ENCODE results near the gene IQSEC1.

The IQSEC1 gene

GRCh38 chr3:12986031-12986430 lies 87.2 kb downstream of the IQSEC1 start:
- no peak for DNase-seq (ENCODE audit: low read depth in 2 of 2)

GRCh38 chr3:12985148-12985547 lies 88.1 kb downstream of the IQSEC1 start:
- DNase-seq (ENCODE audit: low read depth in 2 of 2), result no peak

DNA sequence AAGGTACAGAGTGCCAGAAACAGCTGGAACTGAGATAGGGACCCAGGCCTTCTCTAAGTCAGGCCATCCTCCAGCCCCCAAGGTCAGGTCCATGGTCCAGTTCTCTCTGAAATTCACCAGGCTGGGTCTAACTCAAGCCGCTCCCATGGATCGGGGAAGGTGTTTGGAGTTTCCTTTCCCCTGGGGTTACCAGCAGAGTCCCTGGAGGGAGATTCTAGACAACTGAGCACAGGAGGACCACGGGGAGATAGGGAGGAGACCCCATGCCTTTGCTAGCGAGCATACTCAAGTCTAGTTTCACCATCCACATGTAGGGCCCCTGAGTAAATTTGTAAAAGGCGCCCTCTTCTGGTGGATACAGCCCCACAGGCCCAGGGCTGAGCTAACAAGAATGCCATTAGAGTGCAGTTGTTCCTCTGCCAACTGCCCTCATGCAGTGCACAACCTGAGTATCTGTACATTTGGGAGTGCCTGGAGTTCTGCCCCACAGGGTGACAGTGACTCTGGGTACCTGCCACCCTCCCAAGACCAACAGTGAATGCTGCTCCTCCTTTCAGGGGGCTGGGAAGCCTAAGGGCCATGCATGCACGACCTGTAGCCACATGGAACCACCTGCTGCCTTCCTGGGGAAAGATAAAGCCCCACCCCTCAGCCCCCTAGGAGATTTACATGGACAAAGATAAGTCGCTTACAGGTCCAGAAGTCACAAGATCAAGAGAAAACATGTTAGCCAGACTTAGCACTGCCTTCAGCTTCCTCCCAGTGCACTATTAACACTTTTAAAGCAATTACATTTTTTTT lies 89.0 kb downstream of the IQSEC1 start:
- DNase-seq (ENCODE audit: low read depth in 2 of 2), result peak in 1 of 2 experiments; percentile 36

GRCh38 chr3:12983319-12983718 lies 89.9 kb downstream of the IQSEC1 start:
- no peak for DNase-seq (ENCODE audit: low read depth in 2 of 2)

GRCh38 chr3:12982619-12983101 lies 90.6 kb downstream of the IQSEC1 start:
- DNase-seq (ENCODE audit: low read depth in 2 of 2), result no peak

DNA sequence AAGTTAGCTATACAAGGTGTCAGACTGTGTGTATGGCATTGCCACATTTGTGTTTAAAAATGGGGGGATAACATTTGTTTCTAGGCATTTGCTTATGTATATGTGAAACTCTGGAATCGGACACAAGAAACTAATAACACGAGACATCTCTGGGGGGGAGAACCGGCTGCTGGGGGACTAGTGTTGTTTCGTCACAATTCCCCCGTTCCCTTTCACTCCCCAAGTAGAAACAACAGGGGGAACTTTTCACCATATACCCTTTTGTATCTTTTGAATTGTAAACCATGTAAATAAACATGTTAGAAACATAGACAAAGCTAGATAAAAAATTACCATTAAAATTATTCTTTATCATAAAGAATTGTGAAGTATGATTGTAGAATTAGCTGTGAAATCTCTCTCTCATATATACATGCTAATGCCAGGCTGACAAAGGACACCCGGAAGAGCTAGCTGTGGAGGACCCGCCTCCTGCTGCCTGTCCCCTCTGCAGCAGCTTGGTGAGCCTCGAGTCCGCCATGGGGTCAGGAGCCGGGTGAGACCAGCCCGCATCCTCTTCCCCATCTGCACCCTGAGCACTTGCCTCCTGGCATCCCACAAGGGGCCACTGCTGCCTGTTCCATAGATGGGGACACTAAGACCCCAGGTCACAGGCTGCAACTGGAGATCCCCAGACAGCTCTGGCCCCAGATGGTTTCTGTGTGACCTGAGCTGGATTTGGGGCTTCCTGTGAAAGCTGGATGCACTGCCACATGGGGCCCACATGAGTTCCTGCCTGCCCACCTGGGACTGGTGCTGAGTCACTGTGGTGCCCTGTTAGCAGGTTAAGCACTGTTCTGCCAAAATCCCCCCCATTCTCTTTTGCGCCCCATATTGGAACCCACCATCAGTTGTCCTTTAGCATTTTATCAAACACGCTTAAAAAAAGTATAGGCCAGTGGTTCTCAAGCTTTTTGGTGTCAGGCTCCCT lies 91.6 kb downstream of the IQSEC1 start:
- no peak for DNase-seq (ENCODE audit: low read depth in 2 of 2)

DNA sequence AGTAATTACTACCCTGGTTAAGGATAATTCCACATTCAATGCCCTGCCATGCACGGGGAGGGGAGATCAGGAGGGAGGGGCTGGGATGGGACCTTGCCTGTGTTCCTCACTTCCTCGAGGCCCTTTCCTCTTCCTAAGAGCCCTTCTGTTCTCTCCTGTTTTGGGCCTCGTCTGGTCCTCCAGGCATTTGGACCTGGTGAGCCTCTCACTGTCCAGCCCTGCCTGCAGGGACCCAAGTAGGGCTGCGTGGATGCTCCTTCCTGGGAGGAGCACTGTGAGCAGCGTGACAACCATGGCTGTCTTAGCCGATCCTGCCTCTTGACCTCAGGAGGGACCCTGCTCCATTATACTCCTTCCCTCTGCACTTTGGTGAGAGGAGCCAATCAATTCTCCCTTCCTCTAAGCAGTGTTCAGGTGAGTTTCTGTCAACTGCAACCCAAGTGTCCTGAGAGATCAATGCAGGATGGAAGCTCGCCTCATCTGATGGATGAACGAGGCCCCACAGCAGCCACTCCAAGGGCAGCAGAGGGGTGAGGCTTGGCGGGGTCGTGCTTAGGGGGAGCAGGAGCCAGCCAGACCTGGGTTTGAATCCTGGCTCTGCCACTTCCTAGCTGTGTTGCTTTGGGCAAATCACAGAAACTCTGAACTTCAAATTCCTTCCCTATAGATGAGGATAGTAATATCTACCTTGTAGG lies 92.5 kb downstream of the IQSEC1 start:
- DNase-seq (ENCODE audit: low read depth in 2 of 2), result no peak

GRCh38 chr3:12979947-12980487 lies 93.2 kb downstream of the IQSEC1 start:
- no peak for DNase-seq (ENCODE audit: low read depth in 2 of 2)

DNA sequence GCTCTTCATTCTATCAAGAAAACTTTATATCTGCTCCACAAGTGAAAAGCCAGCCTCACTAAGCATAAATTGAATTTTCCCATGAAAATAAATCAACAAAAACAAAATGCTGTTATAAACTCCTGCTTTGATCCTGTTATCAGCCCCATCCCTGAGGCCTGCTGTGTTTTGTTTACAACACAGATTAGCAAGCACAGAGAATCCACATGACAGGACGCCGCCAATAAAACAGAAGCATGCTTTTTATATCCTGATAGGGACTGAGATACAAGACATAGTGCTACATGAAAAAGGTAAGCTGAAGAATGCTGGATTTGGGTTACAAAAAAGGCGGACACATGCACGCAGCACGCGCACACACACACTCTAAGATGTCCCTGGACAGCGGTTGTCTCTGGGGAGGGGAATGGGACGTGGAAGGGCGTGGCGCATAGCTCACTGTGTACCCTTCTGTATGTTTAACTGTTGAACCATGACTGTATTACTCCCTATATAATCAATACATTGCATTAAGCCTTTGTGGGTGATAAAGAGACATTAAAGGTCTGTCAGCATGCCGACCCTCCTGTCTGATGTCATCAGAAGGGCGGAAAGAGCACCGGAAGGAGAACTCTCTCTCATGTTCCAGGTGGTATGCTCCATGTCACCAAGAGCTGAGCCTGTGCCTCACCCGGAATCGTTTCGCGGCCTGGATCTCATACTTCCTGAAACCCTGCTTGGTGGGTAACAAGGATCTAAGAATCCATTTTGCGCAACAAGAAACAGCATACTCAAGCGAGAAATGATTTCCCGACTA lies 93.9 kb downstream of the IQSEC1 start:
- DNase-seq (ENCODE audit: low read depth in 2 of 2), result no peak

DNA sequence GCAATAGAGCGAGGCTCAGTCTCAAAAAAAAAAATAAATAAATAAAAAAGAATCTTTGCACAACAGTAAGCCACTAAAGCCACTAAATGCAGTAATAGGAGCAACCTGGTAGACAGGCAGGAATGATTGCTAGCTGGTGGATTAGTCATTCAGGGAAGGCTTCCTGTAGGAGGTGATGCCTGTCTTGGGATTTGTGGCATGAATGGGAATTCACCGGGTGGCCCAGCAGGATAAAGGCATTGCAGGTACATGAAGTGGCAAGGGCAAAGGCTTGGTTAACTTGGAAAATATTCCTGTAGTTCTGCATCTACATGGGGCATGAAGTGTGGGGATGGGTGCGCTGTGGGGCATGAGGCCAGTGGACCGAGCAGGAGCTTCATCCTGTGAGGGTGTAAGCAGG lies 94.5 kb downstream of the IQSEC1 start:
- no peak for DNase-seq (ENCODE audit: low read depth in 2 of 2)

DNA sequence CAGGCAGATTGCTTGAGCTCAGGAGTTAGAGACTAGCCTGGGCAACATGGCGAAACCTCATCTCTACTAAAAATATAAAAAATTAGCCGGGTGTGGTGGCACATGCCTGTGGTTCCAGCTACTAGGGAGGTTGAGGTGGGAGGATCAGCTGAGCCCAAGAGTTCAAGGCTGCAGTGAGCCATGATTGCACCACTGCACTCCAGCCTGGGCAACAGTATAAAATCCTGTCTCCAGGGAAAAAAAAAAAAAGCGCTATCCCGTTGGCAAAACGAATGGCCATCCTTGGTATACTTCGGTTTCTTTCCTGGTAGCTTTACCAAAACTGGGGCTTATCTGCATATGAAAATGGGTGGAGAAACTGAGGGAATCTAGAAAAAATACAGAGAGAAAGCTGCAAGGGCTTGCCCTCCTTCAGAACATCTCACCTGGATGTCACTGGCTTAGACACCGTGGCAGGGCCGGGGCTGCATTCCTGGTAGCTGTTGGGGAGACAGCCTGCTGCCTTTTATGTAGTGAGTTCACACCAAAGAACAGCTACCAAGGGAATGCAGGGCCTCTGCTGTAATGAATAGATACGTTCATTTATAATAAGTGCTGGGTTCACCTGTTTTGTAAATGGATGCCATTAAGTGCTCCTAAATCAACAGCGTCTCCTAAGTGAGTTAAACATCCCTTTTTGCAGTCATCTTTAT lies 96.0 kb downstream of the IQSEC1 start:
- no peak for DNase-seq (ENCODE audit: low read depth in 2 of 2)

DNA sequence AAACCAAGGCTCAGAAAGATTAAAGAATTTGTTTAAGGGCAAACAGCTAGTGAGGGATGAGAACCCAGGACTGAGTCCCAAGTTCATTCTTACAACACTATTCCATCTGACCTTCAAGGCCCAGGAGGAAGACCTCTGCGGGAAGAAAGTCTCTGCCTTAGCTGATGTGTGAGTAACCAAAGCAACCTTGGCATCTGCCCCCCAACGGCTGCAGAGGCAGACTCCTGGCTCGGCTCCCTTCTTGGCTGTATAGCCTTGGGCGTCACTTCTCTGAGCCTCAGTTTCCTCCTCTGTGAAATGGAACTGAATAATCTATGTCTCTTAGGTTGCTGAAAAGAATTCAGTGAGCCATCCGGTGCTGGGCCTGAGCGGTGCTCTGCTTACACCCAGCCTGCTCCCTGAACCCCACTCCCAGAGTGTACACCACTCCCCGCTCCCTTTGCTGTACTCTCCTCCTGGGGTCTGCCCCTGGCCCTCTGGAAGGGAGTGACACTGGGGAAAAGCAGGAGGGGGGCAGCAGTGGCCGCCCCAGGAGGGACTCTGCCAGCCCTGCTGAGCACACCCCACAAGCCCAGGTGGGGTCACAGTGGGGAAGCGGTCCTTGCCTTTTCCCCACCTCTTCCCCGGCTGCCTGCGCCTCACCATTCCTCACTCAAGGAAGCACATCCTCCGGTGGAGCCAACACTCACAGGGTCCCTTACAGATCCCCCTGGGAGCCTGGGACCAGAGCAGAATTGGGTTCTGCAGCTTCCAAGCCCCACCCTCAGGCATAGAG lies 97.3 kb downstream of the IQSEC1 start:
- DNase-seq (ENCODE audit: low read depth in 2 of 2), result no peak

- DNase-seq (ENCODE audit: low read depth in 2 of 2), result no peak
Observed at GRCh38 chr3:12974819-12975218, 98.4 kb downstream of the IQSEC1 start.

DNA sequence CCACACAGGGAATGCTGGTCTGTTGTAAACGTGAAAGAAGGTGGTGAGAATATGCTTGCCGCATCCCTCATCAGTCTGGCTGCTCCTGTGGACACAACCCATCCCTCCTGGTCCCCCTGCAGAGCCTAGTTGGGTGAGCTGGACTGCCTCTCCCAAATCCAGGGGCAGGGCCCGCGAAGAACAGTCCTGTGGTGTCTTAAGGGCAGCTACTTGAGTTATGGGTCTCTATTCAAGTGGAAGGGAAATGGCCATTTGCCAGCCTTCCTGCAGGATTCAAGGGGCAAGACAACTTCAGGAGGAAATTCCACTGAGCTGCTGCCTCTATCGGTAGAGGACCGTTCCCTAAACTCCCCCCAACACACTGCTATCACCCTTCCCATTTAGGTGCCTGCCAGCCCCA lies 98.9 kb downstream of the IQSEC1 start:
- DNase-seq (ENCODE audit: low read depth in 2 of 2), result no peak

- DNase-seq (ENCODE audit: low read depth in 2 of 2), result no peak
Observed at GRCh38 chr3:12973827-12974226, 99.4 kb downstream of the IQSEC1 start.

GRCh38 chr3:12972781-12973702 lies 100.2 kb downstream of the IQSEC1 start:
- DNase-seq (ENCODE audit: low read depth in 2 of 2), result no peak

- DNase-seq (ENCODE audit: low read depth in 2 of 2), result no peak
Observed at GRCh38 chr3:12972043-12972442, 101.2 kb downstream of the IQSEC1 start.

DNA sequence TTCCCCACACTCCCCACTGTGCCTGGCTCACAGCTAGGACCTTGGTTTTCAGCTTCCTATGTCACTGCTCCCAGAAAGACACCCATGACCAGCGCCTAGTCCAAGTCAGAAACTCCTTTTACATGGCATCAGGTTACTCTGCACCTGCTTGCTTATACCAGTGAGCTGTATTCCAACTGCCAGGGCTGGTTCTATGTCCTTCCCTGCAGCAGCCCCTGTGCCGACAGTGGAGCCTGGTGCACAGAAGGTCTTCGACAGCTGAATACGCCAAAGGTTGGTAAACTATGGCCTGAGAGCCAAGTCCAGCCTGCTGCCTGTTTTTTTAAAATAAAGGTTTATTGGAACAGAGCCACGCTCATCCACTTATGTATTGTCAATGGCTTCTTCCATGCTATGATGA lies 102.5 kb downstream of the IQSEC1 start:
- DNase-seq (ENCODE audit: low read depth in 2 of 2), result no peak

All from fibroblast of skin of left quadriceps (primary cell).